T-cell (primary cell): Measurements from ENCODE around the gene MYOZ3. TPM values are rescaled to one million over a fixed set of nuclear protein-coding genes. Genes with fewer than 3 reads are reported as not detected.

Experiments
- ATAC-seq, 4 experiments: fragments of 200-7000 bp in 3 of 4; fragments of 150-1000 bp in 1 of 4; cut with Tn5 transposase; replicated peaks in 1 of 4; 1 replicate in 3 of 4; 2 replicates in 1 of 4; pipeline ENCODE4 v1.10.0; 2021; ENCODE audit warnings: moderate library complexity in 3 of 4, mild to moderate bottlenecking in 2 of 4, moderate number of reproducible peaks in 1 of 4
- CTCF ChIA-PET, 2 donors: fragments of 300-600 bp; sonication (Branson Sonifier 250); formaldehyde crosslinking; loops; one replicate each; lab custom pipeline; 2022; ENCODE audit warnings: antibody characterized with exemption in 2 of 2; lab: Charles Lee
- POLR2A ChIA-PET, 2 donors: fragments of 300-600 bp; sonication (Branson Sonifier 250); formaldehyde crosslinking; loops; one replicate each; lab custom pipeline; 2022; ENCODE audit warnings: antibody characterized with exemption in 2 of 2; lab: Charles Lee
- DNase-seq, 35 experiments: peaks; one replicate each; pipeline versions ENCODE4 v3.0.0 to v3.0.0-alpha.2; 2013 to 2023
- H3K27ac ChIP-seq: one replicate; pipeline ENCODE4 v1.5.1; 2013; ENCODE audit warnings: low read length
- H3K27me3 ChIP-seq, 2 experiments: replicated peaks in 1 of 2; 1 replicate in 1 of 2; 2 replicates in 1 of 2; pipeline versions ENCODE4 v1.6.1 to v1.7.0; 2013; ENCODE audit warnings: low read length in 1 of 2, mixed read lengths in 1 of 2; ENCODE audit not compliant: control insufficient read depth in 2 of 2, insufficient read depth in 2 of 2; ENCODE audit errors: extremely low read depth in 1 of 2
- H3K36me3 ChIP-seq, 2 donors: 1 replicate in 1 of 2; 2 replicates in 1 of 2; pipeline versions ENCODE4 v1.6.1 to v1.7.0; 2013; ENCODE audit warnings: low read length in 1 of 2; ENCODE audit not compliant: control insufficient read depth in 2 of 2, insufficient read depth in 1 of 2; ENCODE audit errors: extremely low read depth in 1 of 2
- H3K4me1 ChIP-seq, 2 experiments: 1 replicate in 1 of 2; 2 replicates in 1 of 2; pipeline versions ENCODE4 v1.6.1 to v1.7.0; 2013; ENCODE audit warnings: low read length in 2 of 2, mixed read lengths in 1 of 2; ENCODE audit not compliant: insufficient read depth in 2 of 2, control insufficient read depth in 1 of 2; ENCODE audit errors: extremely low read depth in 1 of 2
- H3K4me3 ChIP-seq, 2 donors: 1 replicate in 1 of 2; 2 replicates in 1 of 2; pipeline versions ENCODE4 v1.5.1 to v1.7.0; 2013; ENCODE audit warnings: mild to moderate bottlenecking in 2 of 2, low read length in 1 of 2, moderate library complexity in 1 of 2; ENCODE audit not compliant: control insufficient read depth in 1 of 2; ENCODE audit errors: extremely low read depth in 1 of 2
- H3K9me3 ChIP-seq: 2 replicates; pipeline ENCODE4 v1.7.0; 2013
- H3K27ac Mint-ChIP-seq, 2 donors: one replicate each; pipeline ENCODE4 v1.8.0; 2020 to 2021; ENCODE audit warnings: mild to moderate bottlenecking in 2 of 2, mixed read lengths in 2 of 2
- H3K27me3 Mint-ChIP-seq, 2 donors: one replicate each; pipeline ENCODE4 v1.8.0; 2021 to 2022; ENCODE audit warnings: mixed read lengths in 2 of 2
- H3K36me3 Mint-ChIP-seq: one replicate; pipeline ENCODE4 v1.8.0; 2021; ENCODE audit warnings: mixed read lengths
- H3K4me1 Mint-ChIP-seq, 3 donors: one replicate each; pipeline ENCODE4 v1.8.0; 2020 to 2022; ENCODE audit warnings: mixed read lengths in 3 of 3, mild to moderate bottlenecking in 1 of 3
- H3K4me3 Mint-ChIP-seq, 3 donors: one replicate each; pipeline ENCODE4 v1.8.0; 2020 to 2022; ENCODE audit warnings: mild to moderate bottlenecking in 3 of 3, mixed read lengths in 3 of 3, moderate library complexity in 3 of 3
- H3K9me3 Mint-ChIP-seq, 3 donors: one replicate each; pipeline ENCODE4 v1.8.0; 2020 to 2022; ENCODE audit warnings: mixed read lengths in 3 of 3
- WGBS: methylation state at CpG from one replicate; pipeline ENCODE4 v1.1.5; 2013; ENCODE audit warnings: missing lambda C conversion rate; ENCODE audit not compliant: insufficient coverage; 5-methylcytosine and 5-hydroxymethylcytosine counted together
- total RNA-seq, 35 experiments: library from RNA in 6 of 35; stranded (reverse) in 6 of 35; fragments of 120-200 nt in 1 of 35; gene quantifications; one replicate each; pipeline versions ENCODE4 v1.2.1 to v1.2.4 and lab custom pipeline; 2013 to 2026

MYOZ3 gene
- total RNA-seq, 5 donors from 2014 or later (not counting 1 experiment from before 2014, with no cell fraction given): not detected

DNA sequence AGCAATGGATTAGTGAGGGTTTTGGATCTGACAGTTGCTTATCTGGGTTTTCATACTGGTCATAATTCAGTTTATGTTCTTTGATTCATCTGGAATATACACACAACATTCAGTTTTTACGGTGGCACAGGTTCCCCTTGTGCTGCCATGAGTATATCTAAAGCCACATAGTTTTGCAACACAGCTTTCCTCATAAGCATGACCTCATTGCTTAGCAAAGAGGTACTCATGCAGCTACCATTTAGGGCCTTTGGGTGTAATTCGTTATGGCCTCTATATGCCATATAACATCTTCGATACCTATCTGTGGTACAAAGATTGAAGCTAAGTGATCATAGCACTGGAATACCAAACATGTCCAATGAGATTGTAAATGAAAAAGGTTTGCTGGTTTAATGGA lies 42.7 kb downstream of the MYOZ3 start:
- ChIA-PET POLR2A (interaction anchor here in 1 of 2 donors (0.5 to 1.1 kb wide), 3 partner anchors 11 to 1068 kb away, joined by 3 to 6 read pairs (median 4); partner anchors contain the start of gene G3BP1), CTCF (interaction anchor here (0.6 to 1.1 kb wide), 7 partner anchors 32 to 1046 kb away, joined by 3 to 5 read pairs (median 3); no protein-coding TSS in a partner anchor)
- Mint-ChIP-seq H3K27me3 (no peaks in the 10 kb centered on the region), H3K4me1 (peaks cover 0 to 10% (median 5%) of the 10 kb centered on the region in 3 donors), H3K27ac (no peak overlapping the region), H3K4me3 (no peak overlapping the region), H3K36me3 (peaks cover 12% of the 10 kb centered on the region), H3K9me3 (no peaks in the 10 kb centered on the region)
- H3K4me3 ChIP-seq: no peak overlapping the region
- H3K27me3 ChIP-seq: no peaks in the 10 kb centered on the region
- no peak for DNase-seq
- ATAC-seq: no peak
- WGBS: 100% methylated on average over 1 of the region's 3 CpGs
- no peak overlapping the region for H3K27ac ChIP-seq
- peaks cover 0 to 18% of the 10 kb centered on the region in 2 donors for H3K36me3 ChIP-seq
- peaks cover 9 to 14% of the 10 kb centered on the region in 2 experiments for H3K4me1 ChIP-seq
- no peaks in the 10 kb centered on the region for H3K9me3 ChIP-seq

DNA sequence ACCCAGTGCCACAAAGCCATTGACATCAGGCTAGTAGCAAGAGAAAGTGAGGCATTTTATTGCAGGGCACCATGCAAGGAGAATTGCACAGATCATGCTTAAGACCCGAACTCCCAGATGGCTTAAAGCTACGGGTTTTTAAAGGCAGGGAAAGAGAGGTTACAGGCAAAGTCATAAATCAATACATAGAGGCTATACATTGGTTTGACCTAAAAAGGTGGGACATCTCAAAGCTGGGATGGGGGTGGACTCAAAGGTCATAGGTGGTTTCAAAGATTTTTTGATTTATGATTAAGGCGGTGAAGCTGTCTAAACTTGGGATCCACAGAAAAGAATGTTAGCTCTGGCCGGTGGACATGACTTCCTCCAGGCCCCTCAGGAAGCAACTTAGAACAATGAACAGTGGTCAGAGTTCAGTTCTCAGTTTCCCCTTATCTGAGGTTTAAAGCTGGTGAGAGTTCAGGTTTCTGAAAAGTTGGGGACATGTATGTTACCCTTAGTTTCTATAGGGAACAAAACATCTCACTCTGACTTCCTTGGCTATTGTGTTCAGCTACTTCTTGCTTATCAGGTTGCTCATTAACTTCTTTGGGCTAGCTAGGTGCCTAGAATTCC lies 45.8 kb downstream of the MYOZ3 start:
- no peak overlapping the region for H3K27ac ChIP-seq
- POLR2A ChIA-PET: no interaction called here
- DNase-seq: no peak
- no peaks in the 10 kb centered on the region for H3K9me3 ChIP-seq
- WGBS: 67% methylated on average over 1 of the region's 4 CpGs
- CTCF ChIA-PET: interaction anchor here in 1 of 2 donors (0.5 kb wide), 1 partner anchor 274 kb away, joined by 3 read pairs; no protein-coding TSS in a partner anchor
- H3K9me3 Mint-ChIP-seq: no peaks in the 10 kb centered on the region
- ATAC-seq: no peak
- no peaks in the 10 kb centered on the region for H3K27me3 ChIP-seq
- peaks cover 0 to 33% of the 10 kb centered on the region in 2 donors for H3K36me3 ChIP-seq
- no peaks in the 10 kb centered on the region for H3K27me3 Mint-ChIP-seq
- H3K36me3 Mint-ChIP-seq: peaks cover 31% of the 10 kb centered on the region
- H3K4me1 Mint-ChIP-seq: peaks cover 0 to 7% (median 2%) of the 10 kb centered on the region in 3 donors
- H3K4me1 ChIP-seq: no peaks in the 10 kb centered on the region
- H3K27ac Mint-ChIP-seq: no peak overlapping the region
- no peak overlapping the region for H3K4me3 Mint-ChIP-seq
- no peak overlapping the region for H3K4me3 ChIP-seq

DNA sequence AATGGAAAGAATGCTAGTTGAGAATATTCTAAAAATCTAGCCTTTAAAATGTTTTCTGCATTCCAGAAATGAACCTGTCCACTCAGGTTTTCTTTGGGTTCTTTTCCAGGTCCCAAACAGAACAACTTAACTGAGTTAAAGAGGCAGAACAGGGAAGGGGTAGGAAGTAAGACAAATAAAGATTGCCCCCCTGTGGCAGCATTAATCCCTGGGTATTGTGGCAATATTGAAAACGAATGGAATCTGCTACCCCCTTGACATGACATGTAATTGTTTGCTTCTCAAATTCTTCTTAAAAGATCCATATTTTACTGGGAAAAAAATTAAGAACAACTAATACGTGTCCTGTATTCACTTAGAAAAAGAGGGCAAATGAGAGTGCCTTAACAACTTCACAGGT lies 49.1 kb downstream of the MYOZ3 start:
- Mint-ChIP-seq H3K36me3 (peaks cover 37% of the 10 kb centered on the region), H3K27me3 (no peaks in the 10 kb centered on the region), H3K4me3 (no peak overlapping the region), H3K4me1 (no peaks in the 10 kb centered on the region), H3K27ac (no peak overlapping the region), H3K9me3 (no peaks in the 10 kb centered on the region)
- Histone ChIP-seq H3K27ac (no peak overlapping the region), H3K4me1 (no peaks in the 10 kb centered on the region), H3K27me3 (no peaks in the 10 kb centered on the region), H3K9me3 (no peaks in the 10 kb centered on the region), H3K36me3 (peaks cover 5 to 62% of the 10 kb centered on the region in 2 donors), H3K4me3 (no peak overlapping the region)
- CTCF ChIA-PET: interaction anchor here in 1 of 2 donors (1.0 kb wide), 1 partner anchor 9 kb away, joined by 4 read pairs; the partner anchor contains the start of gene RBM22
- DNase-seq: peak in 1 of 35 experiments; percentile 30
- ATAC-seq: no peak
- no CpG with 5 or more reads among the region's 2 CpGs for WGBS
- POLR2A ChIA-PET: no interaction called here

DNA sequence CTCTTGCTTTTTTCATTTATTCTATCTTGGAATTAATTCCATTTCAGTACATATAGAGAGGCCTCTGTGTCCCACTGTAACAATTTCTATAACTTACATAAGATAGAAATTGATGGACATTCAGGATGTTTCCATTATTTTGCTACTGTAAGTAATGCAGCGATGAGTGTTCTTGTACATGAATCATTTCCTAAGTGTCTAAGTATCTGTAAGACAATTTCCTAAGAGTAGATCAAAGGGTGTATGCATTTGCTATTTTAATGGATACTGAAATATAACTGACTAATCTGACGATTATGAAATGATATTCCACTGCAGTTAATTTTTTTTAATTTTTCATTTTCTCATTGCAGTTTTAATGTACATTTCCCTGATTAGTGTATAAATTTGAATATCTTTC lies 62.8 kb downstream of the MYOZ3 start:
- no CpG with 5 or more reads among the region's 2 CpGs for WGBS
- ATAC-seq: no peak
- H3K36me3 Mint-ChIP-seq: peaks cover 53% of the 10 kb centered on the region

More for the DNA sequence above, 62.8 kb downstream of the MYOZ3 start:
- H3K27ac Mint-ChIP-seq: no peak overlapping the region
- ChIA-PET POLR2A (no interaction called here), CTCF (no interaction called here)
- no peak overlapping the region for H3K4me3 ChIP-seq
- H3K4me1 Mint-ChIP-seq: no peaks in the 10 kb centered on the region
- DNase-seq: no peak
- H3K4me3 Mint-ChIP-seq: no peak overlapping the region
- H3K27me3 ChIP-seq: no peaks in the 10 kb centered on the region
- no peaks in the 10 kb centered on the region for H3K9me3 Mint-ChIP-seq
- no peak overlapping the region for H3K27ac ChIP-seq
- no peaks in the 10 kb centered on the region for H3K27me3 Mint-ChIP-seq
- peaks cover 4 to 76% of the 10 kb centered on the region in 2 donors for H3K36me3 ChIP-seq
- H3K9me3 ChIP-seq: no peaks in the 10 kb centered on the region
- no peaks in the 10 kb centered on the region for H3K4me1 ChIP-seq

Other genes starting within 250 kb of the MYOZ3 start
- 100 to 1,000 TPM; 201 to 512 (median 406) TPM for gene CD74, start 248.3 kb upstream of the MYOZ3 start, total RNA-seq
- gene RPS14, start 211.5 kb upstream of the MYOZ3 start, total RNA-seq: 1,000 to 10,000 TPM; 4,124 to 5,450 (median 5,009) TPM
- 1 to 10 TPM in 3 of 5 donors, under 1 TPM in 2; 0.83 to 2.0 (median 1.2) TPM for gene NDST1, start 153.1 kb upstream of the MYOZ3 start, total RNA-seq
- 1 to 10 TPM in 3 of 5 donors, under 1 TPM in 2; 0.09 to 1.9 (median 1.0) TPM for gene SYNPO, start 20.6 kb upstream of the MYOZ3 start, total RNA-seq
- 10 to 100 TPM; 73.3 to 98.8 (median 82.3) TPM for gene RBM22, start 39.8 kb downstream of the MYOZ3 start, total RNA-seq
- gene DCTN4, start 97.8 kb downstream of the MYOZ3 start, total RNA-seq: 10 to 100 TPM; 36.9 to 79.8 (median 38.4) TPM
- 1 to 10 TPM; 2.8 to 9.1 (median 5.7) TPM for gene SMIM3, start 117.5 kb downstream of the MYOZ3 start, total RNA-seq
- 1 to 10 TPM; 2.1 to 3.9 (median 2.9) TPM for gene IRGM, start 185.3 kb downstream of the MYOZ3 start, total RNA-seq
- 1 to 10 TPM in 4 of 5 donors, under 1 TPM in 1; 0.86 to 2.8 (median 1.5) TPM for gene ZNF300, start 243.7 kb downstream of the MYOZ3 start, total RNA-seq